ENCODE results near the gene SORCS3.
A peak's percentile ranks its signal among the peaks of the same experiment; 100 is the strongest.

Gene SORCS3

GRCh38 chr10:104937567-104937966, 296.5 kb downstream of the SORCS3 start:
- POLR2A ChIA-PET (ENCODE audit: low non-redundant PET), result no interaction called here
- peak; percentile 74 for DNase-seq (ENCODE audit: low spot score)

GRCh38 chr10:104938031-104938430, 296.9 kb downstream of the SORCS3 start:
- TF ChIP-seq CTCF (conservative IDR thresholded peaks at IDR 0.05; ENCODE audit: low read depth), result no peak
- POLR2A ChIA-PET (ENCODE audit: low non-redundant PET), result no interaction called here
- CTCF ChIA-PET, result no interaction called here
- H3K27ac ChIP-seq, result no peak overlapping the region
- DNase-seq (ENCODE audit: low spot score), result no peak

More at GRCh38 chr10:104937567-104937966, 296.5 kb downstream of the SORCS3 start:
- no peak overlapping the region for H3K27ac ChIP-seq
- no peak for TF ChIP-seq CTCF (conservative IDR thresholded peaks at IDR 0.05; ENCODE audit: low read depth)
- CTCF ChIA-PET, result no interaction called here

GRCh38 chr10:104941662-104942061, 300.6 kb downstream of the SORCS3 start:
- no peak for TF ChIP-seq CTCF (conservative IDR thresholded peaks at IDR 0.05; ENCODE audit: low read depth)
- DNase-seq (ENCODE audit: low spot score), result no peak
- ChIA-PET POLR2A (ENCODE audit: low non-redundant PET) (no interaction called here), CTCF (interaction anchor here (0.7 to 1.1 kb wide), 2 partner anchors 11 to 596 kb away, joined by 3 to 4 read pairs; no protein-coding TSS in a partner anchor)
- no peak overlapping the region for H3K27ac ChIP-seq

GRCh38 chr10:104947314-104947713, 306.2 kb downstream of the SORCS3 start:
- DNase-seq (ENCODE audit: low spot score), result no peak
- H3K27ac ChIP-seq, result no peak overlapping the region
- POLR2A ChIA-PET (ENCODE audit: low non-redundant PET), result no interaction called here
- CTCF ChIA-PET, result no interaction called here
- TF ChIP-seq CTCF (conservative IDR thresholded peaks at IDR 0.05; ENCODE audit: low read depth), result no peak

- ChIA-PET POLR2A (ENCODE audit: low non-redundant PET) (no interaction called here), CTCF (no interaction called here)
- DNase-seq (ENCODE audit: low spot score), result no peak
- TF ChIP-seq CTCF (conservative IDR thresholded peaks at IDR 0.05; ENCODE audit: low read depth), result no peak
- H3K27ac ChIP-seq, result no peak overlapping the region
These were observed 316.2 kb downstream of the SORCS3 start for GRCh38 chr10:104957178-104957841.

GRCh38 chr10:104966563-104967297, 325.6 kb downstream of the SORCS3 start:
- DNase-seq (ENCODE audit: low spot score), result no peak
- TF ChIP-seq CTCF (conservative IDR thresholded peaks at IDR 0.05; ENCODE audit: low read depth), result no peak
- H3K27ac ChIP-seq, result no peak overlapping the region
- ChIA-PET CTCF (no interaction called here), POLR2A (ENCODE audit: low non-redundant PET) (no interaction called here)

Measured in RWPE1 (cell line).